ENCODE results near the gene ABCC1.

ABCC1 gene

DNA sequence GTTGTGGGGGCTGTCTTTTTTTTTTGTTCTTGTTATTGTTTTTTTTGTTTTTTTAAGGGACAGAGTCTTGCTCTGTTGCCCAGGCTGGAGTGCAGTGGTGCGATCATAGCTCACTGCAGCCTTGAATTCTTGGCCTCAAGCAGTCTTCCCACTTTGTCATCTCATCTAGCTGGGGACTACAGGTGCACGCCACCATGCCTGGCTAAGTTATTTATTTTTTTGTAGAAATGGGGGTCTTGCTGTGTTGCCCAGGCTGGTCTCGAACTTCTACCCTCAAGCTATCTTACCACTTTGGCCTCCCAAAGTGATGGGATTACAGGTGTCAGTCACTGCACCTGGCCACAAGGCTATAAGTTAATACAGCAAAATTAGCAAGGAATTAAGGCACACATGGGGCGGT is 101.7 kb downstream of the ABCC1 start:
- Histone ChIP-seq H3K9ac (ENCODE audit: low read length) (no peak overlapping the region), H2AFZ (ENCODE audit: low read length) (no peak overlapping the region), H3F3A (ENCODE audit: insufficient read depth, low read length) (no peaks in the 10 kb centered on the region), H3K27ac (ENCODE audit: low read depth, low read length, poor library complexity, severe bottlenecking) (no peak overlapping the region), H3K27me3 (ENCODE audit: insufficient read depth, low read length) (no peaks in the 10 kb centered on the region), H3K9me2 (ENCODE audit: low read depth, low read length) (no peaks in the 10 kb centered on the region), H3K9me3 (ENCODE audit: low read length) (no peaks in the 10 kb centered on the region), H3K4me3 (ENCODE audit: low read depth, low read length, poor library complexity, severe bottlenecking) (no peak overlapping the region), H3K4me2 (ENCODE audit: low read length) (no peak overlapping the region), H4K20me1 (ENCODE audit: insufficient read depth, low read length) (no peaks in the 10 kb centered on the region), H3K79me2 (ENCODE audit: insufficient read depth, low read length) (no peaks in the 10 kb centered on the region), H3K4me1 (ENCODE audit: insufficient read depth, low read length, severe bottlenecking) (peaks cover 13% of the 10 kb centered on the region), H3K36me3 (ENCODE audit: insufficient read depth, low read length) (peaks cover 90% of the 10 kb centered on the region)
- TF ChIP-seq EZH2 (IDR thresholded peaks at IDR 0.05; ENCODE audit: borderline replicate concordance, low read length): no peak
- TF ChIP-seq, protein P1, sequence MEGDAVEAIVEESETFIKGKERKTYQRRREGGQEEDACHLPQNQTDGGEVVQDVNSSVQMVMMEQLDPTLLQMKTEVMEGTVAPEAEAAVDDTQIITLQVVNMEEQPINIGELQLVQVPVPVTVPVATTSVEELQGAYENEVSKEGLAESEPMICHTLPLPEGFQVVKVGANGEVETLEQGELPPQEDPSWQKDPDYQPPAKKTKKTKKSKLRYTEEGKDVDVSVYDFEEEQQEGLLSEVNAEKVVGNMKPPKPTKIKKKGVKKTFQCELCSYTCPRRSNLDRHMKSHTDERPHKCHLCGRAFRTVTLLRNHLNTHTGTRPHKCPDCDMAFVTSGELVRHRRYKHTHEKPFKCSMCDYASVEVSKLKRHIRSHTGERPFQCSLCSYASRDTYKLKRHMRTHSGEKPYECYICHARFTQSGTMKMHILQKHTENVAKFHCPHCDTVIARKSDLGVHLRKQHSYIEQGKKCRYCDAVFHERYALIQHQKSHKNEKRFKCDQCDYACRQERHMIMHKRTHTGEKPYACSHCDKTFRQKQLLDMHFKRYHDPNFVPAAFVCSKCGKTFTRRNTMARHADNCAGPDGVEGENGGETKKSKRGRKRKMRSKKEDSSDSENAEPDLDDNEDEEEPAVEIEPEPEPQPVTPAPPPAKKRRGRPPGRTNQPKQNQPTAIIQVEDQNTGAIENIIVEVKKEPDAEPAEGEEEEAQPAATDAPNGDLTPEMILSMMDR (IDR thresholded peaks at IDR 0.05; ENCODE audit: low read length): no peak

DNA sequence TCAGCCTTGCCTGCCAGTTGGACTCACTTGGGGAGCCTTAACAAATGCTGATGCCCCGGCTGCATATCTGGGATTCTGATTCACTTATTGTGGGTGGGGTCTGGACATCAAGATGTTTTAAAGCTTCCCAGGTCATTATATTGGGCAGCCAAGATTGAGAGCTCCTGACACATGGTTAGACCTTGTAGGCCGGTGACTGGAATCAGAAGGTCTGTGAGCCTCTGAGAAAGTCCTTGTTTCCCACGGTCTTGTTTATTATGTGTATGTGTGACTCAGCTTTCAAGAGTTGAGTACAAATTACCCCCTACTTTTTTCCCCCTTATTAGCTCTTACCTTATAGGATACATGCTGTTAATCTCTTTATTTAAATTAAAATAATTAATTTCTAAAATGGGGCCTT is 103.5 kb downstream of the ABCC1 start:
- Histone ChIP-seq H3K4me2 (ENCODE audit: low read length) (no peak overlapping the region), H4K20me1 (ENCODE audit: insufficient read depth, low read length) (no peaks in the 10 kb centered on the region), H3K27me3 (ENCODE audit: insufficient read depth, low read length) (no peaks in the 10 kb centered on the region), H3K36me3 (ENCODE audit: insufficient read depth, low read length) (peaks cover 87% of the 10 kb centered on the region), H3K9me3 (ENCODE audit: low read length) (no peaks in the 10 kb centered on the region), H3K4me3 (ENCODE audit: low read depth, low read length, poor library complexity, severe bottlenecking) (no peak overlapping the region), H3K27ac (ENCODE audit: low read depth, low read length, poor library complexity, severe bottlenecking) (no peak overlapping the region), H3K9me2 (ENCODE audit: low read depth, low read length) (no peaks in the 10 kb centered on the region), H3F3A (ENCODE audit: insufficient read depth, low read length) (no peaks in the 10 kb centered on the region), H3K4me1 (ENCODE audit: insufficient read depth, low read length, severe bottlenecking) (peaks cover 13% of the 10 kb centered on the region), H3K79me2 (ENCODE audit: insufficient read depth, low read length) (no peaks in the 10 kb centered on the region), H2AFZ (ENCODE audit: low read length) (no peak overlapping the region), H3K9ac (ENCODE audit: low read length) (no peak overlapping the region)
- TF ChIP-seq, protein P1 (IDR thresholded peaks at IDR 0.05; ENCODE audit: low read length): no peak
- no peak for TF ChIP-seq EZH2 (IDR thresholded peaks at IDR 0.05; ENCODE audit: borderline replicate concordance, low read length)

DNA sequence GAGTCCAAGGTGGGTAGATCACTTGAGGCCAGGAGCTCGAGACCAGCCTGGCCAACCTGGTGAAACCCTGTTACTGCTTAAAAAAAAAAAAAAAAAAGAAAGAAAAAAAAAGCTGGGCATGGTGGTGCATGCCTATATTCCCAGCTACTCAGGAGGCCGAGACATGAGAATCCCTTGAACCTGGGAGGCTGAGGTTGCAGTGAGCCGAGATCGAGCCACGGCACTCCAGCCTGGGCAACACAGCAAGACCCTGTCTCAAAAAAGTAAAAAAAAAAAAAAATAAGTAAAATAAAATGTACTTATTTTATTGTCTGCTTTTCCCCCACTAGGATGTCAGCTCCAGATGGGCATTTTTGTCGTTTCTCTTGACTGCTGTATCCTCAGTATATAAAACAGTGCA is 107.7 kb downstream of the ABCC1 start:
- Histone ChIP-seq H3K9me3 (ENCODE audit: low read length) (no peaks in the 10 kb centered on the region), H3K79me2 (ENCODE audit: insufficient read depth, low read length) (no peaks in the 10 kb centered on the region), H3K27me3 (ENCODE audit: insufficient read depth, low read length) (no peaks in the 10 kb centered on the region), H3F3A (ENCODE audit: insufficient read depth, low read length) (no peaks in the 10 kb centered on the region), H3K4me3 (ENCODE audit: low read depth, low read length, poor library complexity, severe bottlenecking) (no peak overlapping the region), H3K4me1 (ENCODE audit: insufficient read depth, low read length, severe bottlenecking) (peaks cover 15% of the 10 kb centered on the region), H3K4me2 (ENCODE audit: low read length) (no peak overlapping the region), H3K27ac (ENCODE audit: low read depth, low read length, poor library complexity, severe bottlenecking) (no peak overlapping the region), H3K9ac (ENCODE audit: low read length) (no peak overlapping the region), H4K20me1 (ENCODE audit: insufficient read depth, low read length) (no peaks in the 10 kb centered on the region), H3K36me3 (ENCODE audit: insufficient read depth, low read length) (peaks cover 82% of the 10 kb centered on the region), H3K9me2 (ENCODE audit: low read depth, low read length) (no peaks in the 10 kb centered on the region), H2AFZ (ENCODE audit: low read length) (no peak overlapping the region)
- TF ChIP-seq, protein P1 (IDR thresholded peaks at IDR 0.05; ENCODE audit: low read length): no peak
- no peak for TF ChIP-seq EZH2 (IDR thresholded peaks at IDR 0.05; ENCODE audit: borderline replicate concordance, low read length)
